WERI-Rb-1 (cell line): ENCODE measurements around the gene CLK2.

Experiments
- DNase-seq: peaks from one replicate; pipeline ENCODE4 v3.0.0-alpha.2; 2020
- H3K27ac ChIP-seq: fragments of 250-450 bp; sonication (Bioruptor Pico); 2 replicates; pipeline ENCODE4 v1.5.1; 2020; ENCODE audit warnings: mild to moderate bottlenecking, moderate library complexity
- H3K27me3 ChIP-seq: fragments of 250-450 bp; sonication (Bioruptor Pico); 2 replicates; pipeline ENCODE4 v1.5.1; 2021; ENCODE audit warnings: mild to moderate bottlenecking, low read depth, moderate library complexity; ENCODE audit not compliant: insufficient read depth, severe bottlenecking
- H3K36me3 ChIP-seq: fragments of 250-450 bp; sonication (Bioruptor Pico); 2 replicates; pipeline ENCODE4 v1.5.1; 2020; ENCODE audit warnings: mild to moderate bottlenecking, moderate library complexity
- H3K4me3 ChIP-seq: 2 replicates; pipeline ENCODE4 v1.5.1; 2011; ENCODE audit warnings: low read depth, mild to moderate bottlenecking, control low read depth, low read length
- H3K9me3 ChIP-seq: fragments of 250-450 bp; sonication (Bioruptor Pico); 2 replicates; pipeline ENCODE4 v1.5.1; 2021; ENCODE audit warnings: mild to moderate bottlenecking, moderate library complexity; ENCODE audit not compliant: severe bottlenecking
- CTCF ChIP-seq: IDR thresholded peaks from 2 replicates; pipeline ENCODE4 v1.5.1; 2011; ENCODE audit warnings: low read depth, mild to moderate bottlenecking, control low read depth, inconsistent platforms, low read length

Gene CLK2

GRCh38 chr1:155273343-155274245 is at the start of gene CLK2:
TSS of gene CLK2 (minus strand) at chr1:155273504. CDS start at chr1:155270977, 2,527 bp downstream.
- peak within 1 kb of the TSS; percentile 92 for H3K27ac ChIP-seq
- H3K36me3 ChIP-seq = peaks cover 41% of the 10 kb centered on the region
- DNase-seq = peak; percentile 100
- H3K27me3 ChIP-seq = no peaks in the 10 kb centered on the region
- H3K9me3 ChIP-seq = no peaks in the 10 kb centered on the region
- H3K4me3 ChIP-seq = peak within 1 kb of the TSS; percentile 90
- peak; percentile 22 for TF ChIP-seq CTCF

GRCh38 chr1:155322571-155322952 is 49.3 kb upstream of the CLK2 start:
- Histone ChIP-seq H3K9me3 (no peaks in the 10 kb centered on the region), H3K4me3 (peak overlapping the region; percentile 84), H3K27ac (peak overlapping the region; percentile 84), H3K36me3 (peaks cover 66% of the 10 kb centered on the region), H3K27me3 (no peaks in the 10 kb centered on the region)
- TF ChIP-seq CTCF = no peak
- peak; percentile 73 for DNase-seq

- Histone ChIP-seq H3K4me3 (peak overlapping the region; percentile 84), H3K27ac (peak overlapping the region; percentile 84), H3K27me3 (no peaks in the 10 kb centered on the region), H3K9me3 (no peaks in the 10 kb centered on the region), H3K36me3 (peaks cover 66% of the 10 kb centered on the region)
- 0 out of 2 replicates have a peak, but pooled peaks have one; percentile 3 for TF ChIP-seq CTCF
- peak; percentile 89 for DNase-seq
Measured at GRCh38 chr1:155321639-155322503, 48.6 kb upstream of the CLK2 start.

GRCh38 chr1:155320661-155321617 is 47.6 kb upstream of the CLK2 start, which contains the start of gene RUSC1:
TSS of gene RUSC1 (plus strand) at chr1:155320894. CDS start at chr1:155321774, 880 bp downstream.
- H3K27ac ChIP-seq = peak within 1 kb of the TSS; percentile 84
- no peaks in the 10 kb centered on the region for H3K27me3 ChIP-seq
- H3K4me3 ChIP-seq = peak within 1 kb of the TSS; percentile 84
- DNase-seq = peak; percentile 51
- no peaks in the 10 kb centered on the region for H3K9me3 ChIP-seq
- H3K36me3 ChIP-seq = peaks cover 64% of the 10 kb centered on the region
- TF ChIP-seq CTCF = no peak

- H3K27me3 ChIP-seq = no peaks in the 10 kb centered on the region
- no peak overlapping the region for H3K27ac ChIP-seq
- TF ChIP-seq CTCF = no peak
- peaks cover 61% of the 10 kb centered on the region for H3K36me3 ChIP-seq
- DNase-seq = no peak
- H3K9me3 ChIP-seq = no peaks in the 10 kb centered on the region
- H3K4me3 ChIP-seq = no peak overlapping the region
Measured at GRCh38 chr1:155320252-155320651, 46.9 kb upstream of the CLK2 start.
